Renal pelvis (tissue), 4 donors: ENCODE measurements around the gene ARID3C. TPM values are rescaled to one million over a fixed set of nuclear protein-coding genes. Genes with fewer than 3 reads are reported as not detected.
A peak's percentile ranks its signal among the peaks of the same experiment; 100 is the strongest.
"Not testable (repeated sequence)": the region's sequence is repeated elsewhere in the genome, so short reads cannot be mapped to it uniquely, and the experiment has no call there.

Experiments used
- DNase-seq: peaks from one replicate; pipeline ENCODE4 v3.0.0-alpha.2; 2013
- polyA plus RNA-seq, 3 donors: library from polyadenylated mRNA; unstranded; fragments of 120-200 nt; gene quantifications; one replicate each; pipeline ENCODE4 v1.2.1, GENCODE V29; 2013; ENCODE audit not compliant: insufficient read length in 3 of 3

Gene ARID3C
- polyA plus RNA-seq, 3 donors = 0.14 to 0.27 (median 0.16) TPM

GRCh38 chr9:34653151-34654072 lies 24.5 kb upstream of the ARID3C start:
- peak; percentile 69 for DNase-seq

- DNase-seq = no peak
Observed at GRCh38 chr9:34652602-34653000, 23.7 kb upstream of the ARID3C start.

- peak; percentile 77 for DNase-seq
Observed at GRCh38 chr9:34651876-34652601, 23.2 kb upstream of the ARID3C start, which contains the start of gene IL11RA. Gene IL11RA (plus strand): TSS chr9:34652185. CDS start chr9:34655218, 3,033 bp downstream.

GRCh38 chr9:34651321-34651720 lies 22.5 kb upstream of the ARID3C start:
- DNase-seq = no peak

GRCh38 chr9:34650816-34651215 lies 21.9 kb upstream of the ARID3C start:
- no peak for DNase-seq

GRCh38 chr9:34648673-34649072 lies 19.8 kb upstream of the ARID3C start:
- DNase-seq = no peak

GRCh38 chr9:34647651-34648050 lies 18.8 kb upstream of the ARID3C start:
- DNase-seq = no peak

GRCh38 chr9:34647084-34647403 lies 18.2 kb upstream of the ARID3C start:
- no peak for DNase-seq

GRCh38 chr9:34646211-34647083 lies 17.6 kb upstream of the ARID3C start, which contains the start of gene GALT:
Gene GALT (plus strand): TSS chr9:34646675. CDS start chr9:34646705, 30 bp downstream.
- DNase-seq = peak; percentile 92

GRCh38 chr9:34644766-34645314 lies 16.0 kb upstream of the ARID3C start:
- DNase-seq = no peak

- no peak for DNase-seq
Observed at GRCh38 chr9:34642679-34643078, 13.8 kb upstream of the ARID3C start.

GRCh38 chr9:34639322-34639721 lies 10.5 kb upstream of the ARID3C start:
- DNase-seq = not testable (repeated sequence)

DNA sequence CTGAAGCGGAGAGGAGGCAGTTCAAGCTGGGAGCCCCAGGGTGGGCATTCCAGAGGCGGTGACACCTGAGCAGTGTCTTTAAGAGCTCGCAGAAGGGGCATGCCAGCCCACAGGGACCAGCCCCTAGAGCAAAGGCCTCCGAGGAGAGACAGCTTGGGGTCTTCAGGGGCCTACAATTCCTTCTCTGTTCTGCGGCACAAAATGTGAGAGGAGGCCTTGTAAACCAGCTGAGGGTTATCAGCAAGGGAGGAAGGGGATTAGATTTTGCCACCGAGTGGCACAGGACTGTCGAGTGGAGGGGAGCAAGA lies 9.2 kb upstream of the ARID3C start:
- DNase-seq = no peak

DNA sequence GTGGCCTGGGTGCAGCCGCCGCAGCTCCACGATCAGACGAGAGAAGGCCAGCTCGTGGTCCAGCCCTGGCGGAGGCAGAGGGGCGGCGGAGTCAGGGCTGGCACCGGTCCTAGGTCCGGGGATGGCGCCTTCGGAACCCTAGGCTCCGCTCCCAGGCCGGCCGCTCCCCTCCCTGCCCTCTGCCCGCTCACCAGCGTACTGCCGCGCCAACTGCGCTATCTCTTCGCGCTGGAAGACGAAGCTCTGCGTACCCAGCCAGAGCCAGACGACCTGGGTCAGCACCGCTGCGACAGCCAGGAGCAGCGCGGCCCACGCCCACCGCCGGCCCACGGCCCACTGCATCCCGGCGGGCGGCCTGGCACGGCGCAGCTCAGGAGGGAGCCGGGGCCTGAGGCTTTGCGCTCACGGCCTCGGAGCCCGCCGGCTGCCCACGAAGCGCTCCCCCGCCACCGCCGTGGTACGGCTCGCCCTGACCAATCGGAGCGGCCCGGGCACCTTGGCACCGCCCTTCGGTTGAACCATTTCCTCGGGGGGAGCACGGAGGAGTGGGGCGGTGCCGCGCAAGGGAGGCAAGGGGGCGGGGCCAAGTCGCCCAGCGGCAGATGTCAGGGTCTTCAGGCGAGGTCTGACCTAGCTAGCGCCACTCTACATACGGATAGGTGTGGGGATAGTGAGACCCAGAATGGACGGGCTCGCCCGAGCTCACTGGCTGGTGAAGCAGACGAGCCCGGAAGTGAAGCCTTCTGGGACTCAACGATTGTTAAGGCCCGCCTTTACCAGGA lies 8.7 kb upstream of the ARID3C start, which contains the start of gene SIGMAR1:
Gene SIGMAR1 (minus strand): TSS at position 432 of the 782 bp plus-strand sequence. CDS start 90 bp downstream, at position 342.
- DNase-seq = peak; percentile 94

GRCh38 chr9:34636791-34637355 lies 8.0 kb upstream of the ARID3C start:
- no peak for DNase-seq

DNA sequence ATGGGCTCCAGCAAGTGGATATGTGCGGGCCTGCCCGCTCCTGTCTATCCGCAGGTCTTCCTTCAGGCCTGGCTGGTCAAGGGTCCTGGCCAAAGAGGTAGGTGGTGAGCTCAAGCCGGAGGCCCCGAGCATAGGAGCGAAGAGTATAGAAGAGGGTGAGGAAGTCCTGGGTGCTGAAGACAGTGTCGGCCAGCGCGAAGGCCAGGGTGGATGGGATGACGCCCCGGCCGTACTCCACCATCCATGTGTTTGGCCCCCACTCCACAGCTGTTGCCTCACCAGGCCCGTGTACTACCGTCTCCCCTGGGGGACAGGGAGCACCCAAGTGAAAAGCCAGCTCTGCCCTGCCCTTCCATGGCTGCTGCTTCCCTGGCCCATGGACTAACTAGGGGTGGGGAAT lies 6.7 kb upstream of the ARID3C start:
- DNase-seq = no peak

DNA sequence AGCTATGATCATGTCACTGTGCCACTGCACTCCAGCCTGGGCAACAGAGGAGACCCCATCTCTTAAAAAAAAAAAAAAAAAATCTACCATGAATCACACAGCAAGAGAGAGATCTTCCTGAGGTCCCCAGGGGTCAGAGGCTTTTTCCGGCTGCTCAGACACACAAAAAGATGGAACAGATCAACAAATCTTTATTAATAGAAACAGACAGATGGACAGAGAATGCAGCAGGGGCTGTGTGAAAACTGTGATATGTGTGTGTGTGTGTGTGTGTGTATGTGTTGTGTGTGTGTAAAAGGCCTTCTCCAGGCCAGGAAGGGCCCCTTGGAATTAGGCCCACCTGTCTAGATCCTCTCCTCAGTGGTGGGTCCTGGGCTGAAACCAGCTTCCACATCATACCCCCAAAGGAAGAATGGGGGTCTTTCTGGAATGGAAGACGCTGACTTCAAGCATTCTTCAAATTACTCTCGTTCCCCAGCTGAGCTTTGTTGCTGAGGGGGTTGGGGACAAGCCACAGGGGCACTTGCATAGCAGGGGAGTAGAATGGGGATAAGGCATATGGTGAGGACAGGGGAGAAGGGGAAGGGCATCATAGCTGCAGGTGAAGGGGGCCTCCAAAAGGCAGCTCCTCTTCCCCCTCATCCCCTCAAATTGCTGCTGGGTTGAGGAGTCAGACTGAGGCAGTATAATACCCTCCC lies 5.8 kb upstream of the ARID3C start:
- DNase-seq = no peak

GRCh38 chr9:34633851-34634550 lies 5.1 kb upstream of the ARID3C start:
- peak; percentile 54 for DNase-seq

GRCh38 chr9:34633166-34633565 lies 4.3 kb upstream of the ARID3C start:
- no peak for DNase-seq
